GM21447 (cell line): ENCODE results near the gene STAB1.
A peak's percentile ranks its signal among the peaks of the same experiment; 100 is the strongest.

Experiments
- ATAC-seq: cut with Tn5 transposase; IDR thresholded peaks from one replicate; pipeline ENCODE4 v1.9.1; 2021; ENCODE audit not compliant: unreplicated experiment

Gene STAB1

GRCh38 chr3:52494886-52495495 is at the start of gene STAB1:
STAB1 (plus strand) TSS chr3:52495338; CDS start chr3:52495414, 76 bp downstream.
- ATAC-seq: no peak

- ATAC-seq: no peak
These were observed 49.1 kb upstream of the STAB1 start for GRCh38 chr3:52446042-52446441.

GRCh38 chr3:52446631-52447511 is 48.3 kb upstream of the STAB1 start:
- ATAC-seq: peak; percentile 46

- ATAC-seq: no peak
These were observed 47.4 kb upstream of the STAB1 start for GRCh38 chr3:52447512-52448355.

GRCh38 chr3:52450489-52451236 is 44.5 kb upstream of the STAB1 start:
- no peak for ATAC-seq

- ATAC-seq: no peak
These were observed 43.7 kb upstream of the STAB1 start for GRCh38 chr3:52451237-52452083.

- no peak for ATAC-seq
These were observed 43.0 kb upstream of the STAB1 start for GRCh38 chr3:52452126-52452525.

GRCh38 chr3:52452570-52453221 is 42.4 kb upstream of the STAB1 start:
- no peak for ATAC-seq

GRCh38 chr3:52453496-52454249 is 41.5 kb upstream of the STAB1 start, which contains the start of gene TNNC1:
TNNC1 (minus strand) TSS chr3:52454041; CDS start chr3:52454015, 26 bp downstream.
- ATAC-seq: no peak

GRCh38 chr3:52454250-52454937 is 40.7 kb upstream of the STAB1 start:
- ATAC-seq: no peak

GRCh38 chr3:52454938-52455282 is 40.2 kb upstream of the STAB1 start:
- peak; percentile 2 for ATAC-seq

- ATAC-seq: peak; percentile 64
These were observed 39.6 kb upstream of the STAB1 start, which contains the start of gene NISCH for GRCh38 chr3:52455283-52456168. NISCH (plus strand) TSS chr3:52455604; CDS start chr3:52455642, 38 bp downstream.

- ATAC-seq: no peak
These were observed 38.9 kb upstream of the STAB1 start for GRCh38 chr3:52456169-52456799.

GRCh38 chr3:52456800-52457183 is 38.3 kb upstream of the STAB1 start:
- ATAC-seq: no peak

- no peak for ATAC-seq
These were observed 36.9 kb upstream of the STAB1 start for GRCh38 chr3:52458031-52458760.
